ENCODE data around the gene MAP2.
"Not testable (repeated sequence)": the region's sequence is repeated elsewhere in the genome, so short reads cannot be mapped to it uniquely, and the experiment has no call there.

- not testable (repeated sequence) for TF ChIP-seq POLR2AphosphoS5, CTCF, POLR2A, EP300 (IDR thresholded peaks at IDR 0.05)
Observed at GRCh38 chr2:209598227-209598626, 174.4 kb downstream of the MAP2 start.
